ENCODE data around the gene ACE. TPM values are rescaled to one million over a fixed set of nuclear protein-coding genes. Genes with fewer than 3 reads are reported as not detected.

Gene ACE
- total RNA-seq, 6 donors from 2014 or later = 21.1 to 90.6 (median 65.1) TPM

DNA sequence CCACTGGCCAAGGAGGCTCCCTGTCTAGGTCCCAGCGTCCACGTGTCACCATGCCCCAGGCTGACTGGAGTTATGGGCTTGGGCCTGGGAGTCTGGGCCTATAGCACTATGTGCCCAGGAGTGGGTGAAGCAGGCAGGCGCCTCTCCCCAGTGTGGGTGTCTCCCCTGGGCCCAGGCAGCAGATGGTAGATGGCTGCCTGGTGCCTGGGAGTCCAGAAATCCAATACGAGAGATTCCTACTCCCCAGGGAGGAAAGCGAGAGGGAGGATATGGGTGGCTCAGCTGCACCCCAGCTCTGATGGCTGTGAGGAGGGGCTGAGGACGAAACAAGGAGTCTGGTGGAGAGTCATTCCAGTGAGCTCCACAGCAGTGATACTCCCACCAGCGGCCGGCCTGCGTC is 51.3 kb downstream of the ACE start:
- H3K27me3 ChIP-seq = no peaks in the 10 kb centered on the region
- H3K4me3 ChIP-seq = no peak overlapping the region
- ATAC-seq (ENCODE audit: low FRiP score in 2 of 2) = no peak
- 91 to 96% methylated on average over 7 to 9 of the region's 9 CpGs for WGBS, 2 donors
- peaks cover 1 to 6% (median 4%) of the 10 kb centered on the region in 4 donors for H3K4me1 ChIP-seq
- TF ChIP-seq, protein P1, sequence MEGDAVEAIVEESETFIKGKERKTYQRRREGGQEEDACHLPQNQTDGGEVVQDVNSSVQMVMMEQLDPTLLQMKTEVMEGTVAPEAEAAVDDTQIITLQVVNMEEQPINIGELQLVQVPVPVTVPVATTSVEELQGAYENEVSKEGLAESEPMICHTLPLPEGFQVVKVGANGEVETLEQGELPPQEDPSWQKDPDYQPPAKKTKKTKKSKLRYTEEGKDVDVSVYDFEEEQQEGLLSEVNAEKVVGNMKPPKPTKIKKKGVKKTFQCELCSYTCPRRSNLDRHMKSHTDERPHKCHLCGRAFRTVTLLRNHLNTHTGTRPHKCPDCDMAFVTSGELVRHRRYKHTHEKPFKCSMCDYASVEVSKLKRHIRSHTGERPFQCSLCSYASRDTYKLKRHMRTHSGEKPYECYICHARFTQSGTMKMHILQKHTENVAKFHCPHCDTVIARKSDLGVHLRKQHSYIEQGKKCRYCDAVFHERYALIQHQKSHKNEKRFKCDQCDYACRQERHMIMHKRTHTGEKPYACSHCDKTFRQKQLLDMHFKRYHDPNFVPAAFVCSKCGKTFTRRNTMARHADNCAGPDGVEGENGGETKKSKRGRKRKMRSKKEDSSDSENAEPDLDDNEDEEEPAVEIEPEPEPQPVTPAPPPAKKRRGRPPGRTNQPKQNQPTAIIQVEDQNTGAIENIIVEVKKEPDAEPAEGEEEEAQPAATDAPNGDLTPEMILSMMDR (IDR thresholded peaks at IDR 0.05) = no peak
- TF ChIP-seq EP300 (IDR thresholded peaks at IDR 0.05) (no peak), POLR2AphosphoS5 (IDR thresholded peaks at IDR 0.05) (no peak), POLR2A (IDR thresholded peaks at IDR 0.05) (no peak)
- DNase-seq = peak in 1 of 2 donors; percentile 45
- no peaks in the 10 kb centered on the region for H3K36me3 ChIP-seq
- H3K9me3 ChIP-seq = no peaks in the 10 kb centered on the region
- no peak overlapping the region for H3K27ac ChIP-seq

DNA sequence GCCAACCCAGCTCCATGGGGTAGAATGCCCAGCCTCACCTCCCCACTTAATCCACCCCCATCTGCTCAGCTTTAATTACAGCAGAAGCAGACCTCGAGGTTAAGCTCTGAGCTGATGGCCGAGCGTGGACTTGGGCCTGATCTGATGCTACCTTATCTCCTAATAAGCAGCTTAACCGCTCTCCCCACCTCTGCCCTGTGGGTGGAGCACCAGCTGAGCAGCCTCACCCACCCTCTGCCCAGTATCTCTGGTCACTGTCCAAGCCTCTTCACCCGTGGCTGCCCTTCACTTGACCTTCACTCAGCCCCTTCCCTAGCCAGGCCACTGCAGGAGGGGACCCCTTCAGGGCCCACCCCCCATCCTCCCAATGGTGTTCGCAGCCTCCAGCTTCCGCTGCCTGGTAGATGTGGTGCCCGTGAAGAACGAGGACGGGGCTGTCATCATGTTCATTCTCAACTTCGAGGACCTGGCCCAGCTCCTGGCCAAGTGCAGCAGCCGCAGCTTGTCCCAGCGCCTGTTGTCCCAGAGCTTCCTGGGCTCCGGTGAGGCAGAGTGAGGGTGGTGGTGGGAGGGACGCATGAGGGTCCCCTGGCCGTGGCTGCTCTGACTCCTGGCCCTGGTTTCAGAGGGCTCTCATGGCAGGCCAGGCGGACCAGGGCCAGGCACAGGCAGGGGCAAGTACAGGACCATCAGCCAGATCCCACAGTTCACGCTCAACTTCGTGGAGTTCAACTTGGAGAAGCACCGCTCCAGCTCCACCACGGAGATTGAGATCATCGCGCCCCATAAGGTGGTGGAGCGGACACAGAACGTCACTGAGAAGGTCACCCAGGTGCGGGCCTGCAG is 53.1 kb downstream of the ACE start:
- H3K36me3 ChIP-seq = no peaks in the 10 kb centered on the region
- H3K4me3 ChIP-seq = no peak overlapping the region
- 88 to 93% methylated on average over 24 to 26 of the region's 26 CpGs for WGBS, 2 donors
- no peaks in the 10 kb centered on the region for H3K4me1 ChIP-seq
- no peak overlapping the region for H3K27ac ChIP-seq
- no peak for ATAC-seq (ENCODE audit: low FRiP score in 2 of 2)
- DNase-seq = peak in 1 of 2 donors; percentile 52
- H3K27me3 ChIP-seq = no peaks in the 10 kb centered on the region
- no peaks in the 10 kb centered on the region for H3K9me3 ChIP-seq
- TF ChIP-seq, protein P1 (IDR thresholded peaks at IDR 0.05) = no peak
- TF ChIP-seq EP300 (IDR thresholded peaks at IDR 0.05) = no peak
- TF ChIP-seq POLR2A (IDR thresholded peaks at IDR 0.05) = no peak

DNA sequence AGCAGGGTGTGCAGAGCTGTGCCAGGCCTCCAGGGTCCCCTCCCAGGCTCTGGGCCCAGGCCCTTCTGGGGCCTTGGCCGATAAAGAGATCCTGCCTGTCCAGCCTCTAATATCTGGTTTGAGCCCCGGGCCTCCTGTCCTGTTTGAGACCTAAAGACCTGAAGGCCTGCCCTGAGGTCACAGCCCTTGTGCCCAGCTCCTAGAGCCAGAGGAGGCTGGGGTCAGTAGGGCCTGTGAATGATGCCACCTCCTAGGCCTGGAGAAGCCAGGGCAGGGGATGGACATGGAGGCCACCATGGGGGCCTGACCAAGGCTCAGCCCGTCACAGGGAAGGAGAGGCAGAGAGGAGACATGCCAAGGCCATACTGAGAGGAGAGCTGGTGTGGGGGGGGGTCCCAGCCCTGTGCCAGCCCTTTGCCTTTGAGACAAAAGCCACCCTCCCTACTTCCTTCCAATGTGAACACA is 53.7 kb downstream of the ACE start:
- H3K27ac ChIP-seq = no peak overlapping the region
- 82% methylated on average over 3 of the region's 3 CpGs; no CpG with 5 or more reads in 1 of the 2 donors for WGBS, 2 donors

DNA sequence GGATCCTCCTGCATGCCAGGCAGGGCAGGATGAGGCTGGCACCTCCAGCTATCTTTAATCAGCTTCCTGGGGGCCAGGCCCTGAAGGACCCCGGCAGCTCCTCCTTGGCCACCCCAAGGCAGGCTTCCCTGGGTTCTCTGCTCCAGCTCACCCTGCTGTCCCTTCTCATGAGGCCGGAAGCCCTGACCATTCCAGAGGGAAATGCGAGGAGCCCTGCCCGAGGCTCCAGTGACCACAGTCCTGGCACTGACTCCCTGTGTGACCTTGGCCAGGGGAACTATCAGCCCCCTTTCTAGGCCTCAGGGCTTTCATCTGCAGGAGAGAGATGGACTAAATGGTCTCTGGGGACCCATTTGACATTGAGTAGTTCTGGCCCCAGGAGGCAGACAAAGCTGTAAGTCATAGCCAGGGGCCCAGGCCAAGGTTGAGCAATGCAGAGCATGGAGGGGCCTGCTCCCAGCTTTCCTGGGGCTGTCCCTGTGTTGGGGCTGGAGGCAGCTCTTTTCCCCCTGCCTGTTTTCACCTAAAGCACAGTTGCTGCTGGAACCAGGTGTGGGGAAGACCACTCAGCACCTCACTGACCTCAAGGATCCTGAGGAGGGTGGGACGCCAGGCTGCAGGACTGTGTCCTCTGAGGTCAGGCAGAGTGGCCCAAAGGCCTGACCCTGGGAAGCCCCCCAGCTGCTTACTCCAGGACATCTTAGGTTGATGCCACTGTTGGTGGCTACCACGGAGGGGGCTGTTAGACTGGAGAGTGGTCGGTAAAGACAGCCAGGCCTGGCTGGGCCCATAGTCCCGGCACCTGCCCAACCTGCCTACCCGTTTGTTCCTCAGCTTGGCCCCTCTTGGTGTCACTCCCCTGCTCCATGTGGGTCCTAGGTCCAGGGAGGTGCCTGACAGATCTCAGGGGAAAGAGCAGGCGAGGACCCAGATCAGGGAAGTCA is 54.4 kb downstream of the ACE start:
- Histone ChIP-seq H3K27ac (no peak overlapping the region), H3K4me1 (no peaks in the 10 kb centered on the region), H3K9me3 (no peaks in the 10 kb centered on the region), H3K4me3 (no peak overlapping the region), H3K36me3 (no peaks in the 10 kb centered on the region), H3K27me3 (no peaks in the 10 kb centered on the region)
- ATAC-seq (ENCODE audit: low FRiP score in 2 of 2) (no peak), DNase-seq (no peak)
- TF ChIP-seq POLR2A (IDR thresholded peaks at IDR 0.05) (no peak), EP300 (IDR thresholded peaks at IDR 0.05) (no peak), POLR2AphosphoS5 (IDR thresholded peaks at IDR 0.05) (no peak)
- TF ChIP-seq, protein P1 (IDR thresholded peaks at IDR 0.05) = no peak
- 88 to 90% methylated on average over 4 to 10 of the region's 10 CpGs for WGBS, 2 donors

More for the DNA sequence above, 53.7 kb downstream of the ACE start:
- H3K4me3 ChIP-seq = no peak overlapping the region
- ATAC-seq (ENCODE audit: low FRiP score in 2 of 2) (no peak), DNase-seq (no peak)
- no peaks in the 10 kb centered on the region for H3K4me1 ChIP-seq
- no peaks in the 10 kb centered on the region for H3K36me3 ChIP-seq
- no peak for TF ChIP-seq EP300 (IDR thresholded peaks at IDR 0.05)
- TF ChIP-seq POLR2A (IDR thresholded peaks at IDR 0.05) = no peak
- TF ChIP-seq, protein P1 (IDR thresholded peaks at IDR 0.05) = no peak
- TF ChIP-seq POLR2AphosphoS5 (IDR thresholded peaks at IDR 0.05) = no peak
- H3K27me3 ChIP-seq = no peaks in the 10 kb centered on the region
- H3K9me3 ChIP-seq = no peaks in the 10 kb centered on the region
